MM.1S (cell line): Measurements from ENCODE around the gene SDK1.

Source experiments
- CTCF ChIP-seq: fragments of 300-600 bp; sonication (generic); IDR thresholded peaks from 2 replicates; pipeline ENCODE4 v1.5.1; 2016; ENCODE audit warnings: antibody characterized with exemption, low read length, mixed read lengths
- EZH2 ChIP-seq: fragments of 300-600 bp; sonication (generic); optimal IDR thresholded peaks from 2 replicates; pipeline ENCODE3; 2017; ENCODE audit warnings: low read depth, mild to moderate bottlenecking, antibody characterized with exemption, low read length, mixed read lengths
- EZH2phosphoT487 ChIP-seq: fragments of 300-600 bp; sonication (generic); IDR thresholded peaks from 2 replicates; pipeline ENCODE4 v1.6.1; 2018; ENCODE audit warnings: antibody characterized with exemption, low read length

GRCh38 chr7:3501671-3502070 lies 200.6 kb downstream of the SDK1 start:
- TF ChIP-seq CTCF (no peak), EZH2 (no peak), EZH2phosphoT487 (no peak)
